GM12801 (cell line): ENCODE results near the gene RHBDF1.

Source experiments
- CTCF ChIP-seq: IDR thresholded peaks from one replicate; pipeline ENCODE4 v1.5.1; 2011; ENCODE audit warnings: control low read depth; ENCODE audit not compliant: insufficient read length; ENCODE audit errors: extremely low read depth

RHBDF1 gene, protein sequence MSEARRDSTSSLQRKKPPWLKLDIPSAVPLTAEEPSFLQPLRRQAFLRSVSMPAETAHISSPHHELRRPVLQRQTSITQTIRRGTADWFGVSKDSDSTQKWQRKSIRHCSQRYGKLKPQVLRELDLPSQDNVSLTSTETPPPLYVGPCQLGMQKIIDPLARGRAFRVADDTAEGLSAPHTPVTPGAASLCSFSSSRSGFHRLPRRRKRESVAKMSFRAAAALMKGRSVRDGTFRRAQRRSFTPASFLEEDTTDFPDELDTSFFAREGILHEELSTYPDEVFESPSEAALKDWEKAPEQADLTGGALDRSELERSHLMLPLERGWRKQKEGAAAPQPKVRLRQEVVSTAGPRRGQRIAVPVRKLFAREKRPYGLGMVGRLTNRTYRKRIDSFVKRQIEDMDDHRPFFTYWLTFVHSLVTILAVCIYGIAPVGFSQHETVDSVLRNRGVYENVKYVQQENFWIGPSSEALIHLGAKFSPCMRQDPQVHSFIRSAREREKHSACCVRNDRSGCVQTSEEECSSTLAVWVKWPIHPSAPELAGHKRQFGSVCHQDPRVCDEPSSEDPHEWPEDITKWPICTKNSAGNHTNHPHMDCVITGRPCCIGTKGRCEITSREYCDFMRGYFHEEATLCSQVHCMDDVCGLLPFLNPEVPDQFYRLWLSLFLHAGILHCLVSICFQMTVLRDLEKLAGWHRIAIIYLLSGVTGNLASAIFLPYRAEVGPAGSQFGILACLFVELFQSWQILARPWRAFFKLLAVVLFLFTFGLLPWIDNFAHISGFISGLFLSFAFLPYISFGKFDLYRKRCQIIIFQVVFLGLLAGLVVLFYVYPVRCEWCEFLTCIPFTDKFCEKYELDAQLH

GRCh38 chr16:72561-73548 lies at the start of gene RHBDF1:
Gene RHBDF1, minus strand, starts transcription at chr16:72631. Its CDS starts 7,616 bp downstream, at chr16:65015.
- no peak for TF ChIP-seq CTCF

GRCh38 chr16:120756-121155 lies 48.3 kb upstream of the RHBDF1 start:
- TF ChIP-seq CTCF: no peak

- no peak for TF ChIP-seq CTCF
These were observed 47.5 kb upstream of the RHBDF1 start for GRCh38 chr16:119835-120491.

DNA sequence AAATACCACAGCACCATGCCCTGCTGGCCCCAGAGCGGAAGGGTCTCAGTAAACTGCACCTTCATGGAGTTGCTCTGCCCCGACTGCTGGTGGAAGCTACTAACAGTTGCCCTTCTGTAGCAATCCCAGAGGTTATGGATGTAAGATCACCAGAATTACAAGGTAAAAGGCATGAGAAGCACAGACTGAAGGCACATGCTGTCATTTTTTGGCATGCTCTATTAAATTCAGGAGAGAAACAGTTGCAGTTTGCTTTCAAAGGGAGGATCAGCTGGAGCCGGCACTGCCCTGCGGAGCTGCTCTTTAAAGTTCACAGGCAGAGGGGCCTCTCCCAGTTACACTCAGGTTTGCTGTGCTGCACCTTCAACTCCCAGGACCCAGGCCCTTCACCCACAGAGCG lies 46.9 kb upstream of the RHBDF1 start:
- TF ChIP-seq CTCF: no peak

DNA sequence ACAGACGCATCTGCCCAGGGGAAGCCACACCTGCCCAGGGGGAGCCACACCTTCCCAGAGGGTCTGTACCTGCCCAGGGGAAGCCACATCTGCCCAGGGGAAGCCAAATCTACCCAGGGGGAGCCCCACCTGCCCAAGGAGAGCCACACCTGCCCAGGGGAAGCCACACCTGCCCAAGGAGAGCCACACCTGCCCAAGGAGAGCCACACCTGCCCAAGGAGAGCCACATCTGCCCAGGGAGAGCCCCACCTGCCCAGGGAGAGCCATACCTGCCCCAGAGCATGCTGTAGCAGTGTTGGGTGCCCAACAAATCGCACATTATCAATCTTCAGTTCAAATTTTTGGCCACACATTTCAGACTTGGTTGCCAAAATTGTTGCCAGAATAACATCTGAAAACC lies 46.4 kb upstream of the RHBDF1 start:
- TF ChIP-seq CTCF: no peak

DNA sequence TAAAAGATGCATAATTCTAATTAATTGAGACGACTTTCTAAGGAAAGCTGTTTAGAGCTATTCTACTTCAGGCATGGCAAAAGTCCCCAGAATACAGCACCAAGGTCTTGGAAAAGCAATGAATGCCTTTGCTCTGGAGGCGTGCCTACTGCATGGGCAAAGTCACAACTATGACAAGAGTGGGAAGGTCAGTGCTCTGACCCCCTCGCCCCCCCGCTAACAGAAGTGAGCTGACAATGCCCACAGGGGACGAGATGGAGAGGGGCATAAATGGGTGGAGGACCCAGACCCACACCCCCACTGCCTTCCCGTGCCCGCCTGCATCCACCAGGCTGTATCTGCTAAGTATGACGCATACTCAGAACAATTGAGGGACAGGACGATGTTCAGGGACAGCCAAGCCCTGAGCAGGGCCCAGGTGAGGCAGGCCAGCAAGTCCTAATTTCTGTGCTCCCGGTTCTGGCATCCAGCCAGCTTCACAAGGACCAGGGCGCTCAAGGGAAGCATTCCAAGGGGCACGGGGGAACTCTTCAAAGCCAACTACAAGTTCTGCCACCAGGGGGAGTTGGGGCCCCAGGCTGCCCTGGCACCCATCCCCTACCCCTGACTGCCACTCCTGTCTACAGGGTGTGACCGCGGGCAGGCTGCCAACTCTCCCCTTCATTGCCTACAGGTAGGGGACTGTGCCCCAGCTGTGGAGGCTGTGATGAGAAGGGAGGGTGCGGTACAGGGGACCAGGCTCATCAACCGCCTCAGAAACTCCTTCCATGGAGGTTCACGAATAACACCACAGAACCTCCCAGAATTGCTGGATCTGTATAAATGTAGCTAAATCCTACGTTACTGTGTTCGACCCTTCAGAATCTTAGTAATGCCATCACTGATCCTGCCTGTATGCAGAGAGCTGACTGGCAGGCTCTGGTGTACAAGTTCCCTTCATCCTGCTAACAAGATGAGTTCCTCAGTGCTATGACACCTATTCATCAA lies 45.2 kb upstream of the RHBDF1 start:
- peak; percentile 10 for TF ChIP-seq CTCF
